GM12878 (cell line): ENCODE measurements around the gene NINJ1.

Experiments
- ZZZ3 ChIP-seq: IDR thresholded peaks from 2 replicates; pipeline ENCODE4 v1.6.1; 2011; ENCODE audit warnings: low read depth; ENCODE audit not compliant: control insufficient read depth, insufficient read length
- TF ChIP-seq, protein P1 (sequence below), 3 experiments: IDR thresholded peaks in 2 of 3; conservative IDR thresholded peaks in 1 of 3; 2 replicates each; pipeline ENCODE4 v1.5.1; 2011; ENCODE audit warnings: low read depth in 3 of 3, low read length in 3 of 3, mild to moderate bottlenecking in 3 of 3, control low read depth in 2 of 3, moderate library complexity in 2 of 3, inconsistent platforms in 1 of 3, mixed read lengths in 1 of 3; ENCODE audit not compliant: control insufficient read depth in 2 of 3, insufficient read depth in 1 of 3; ENCODE audit errors: extremely low read depth in 1 of 3
- TF ChIP-seq, protein P2 (sequence below): IDR thresholded peaks from 2 replicates; pipeline ENCODE4 v1.6.1; 2012; ENCODE audit warnings: mild to moderate bottlenecking, low read depth, low read length

DNA sequence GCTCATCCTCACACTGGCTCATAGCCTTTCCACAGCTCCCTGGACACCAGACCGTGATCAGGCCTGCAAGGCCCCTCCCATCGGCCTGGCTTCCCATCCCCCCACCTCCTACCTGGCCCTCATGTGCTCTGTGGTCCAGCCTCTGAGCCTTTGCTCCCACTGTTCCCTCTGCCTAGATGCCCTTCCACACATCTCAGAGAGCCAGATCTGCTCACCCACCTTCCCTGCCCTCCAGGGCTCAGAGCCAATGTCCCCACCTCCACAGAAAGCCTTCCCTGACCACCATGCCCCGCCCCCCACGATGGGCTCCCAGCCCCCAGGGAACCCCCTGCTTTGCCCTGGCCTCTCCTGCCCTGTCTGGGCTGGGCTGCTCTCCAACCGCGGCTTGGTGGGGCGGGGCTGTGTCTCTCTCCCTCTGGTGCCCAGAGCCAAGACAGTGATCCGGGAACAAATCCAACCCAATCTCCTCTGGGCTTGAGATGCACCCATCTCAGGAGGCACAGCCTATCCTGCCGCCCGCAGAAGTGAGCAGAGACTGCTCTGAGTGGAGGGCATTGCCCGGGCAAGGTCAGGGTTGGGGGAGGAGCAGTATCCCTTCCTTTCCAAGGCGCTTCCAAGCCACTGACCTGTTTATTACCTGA is 1.6 kb downstream of the NINJ1 start:
- TF ChIP-seq, protein P1, sequence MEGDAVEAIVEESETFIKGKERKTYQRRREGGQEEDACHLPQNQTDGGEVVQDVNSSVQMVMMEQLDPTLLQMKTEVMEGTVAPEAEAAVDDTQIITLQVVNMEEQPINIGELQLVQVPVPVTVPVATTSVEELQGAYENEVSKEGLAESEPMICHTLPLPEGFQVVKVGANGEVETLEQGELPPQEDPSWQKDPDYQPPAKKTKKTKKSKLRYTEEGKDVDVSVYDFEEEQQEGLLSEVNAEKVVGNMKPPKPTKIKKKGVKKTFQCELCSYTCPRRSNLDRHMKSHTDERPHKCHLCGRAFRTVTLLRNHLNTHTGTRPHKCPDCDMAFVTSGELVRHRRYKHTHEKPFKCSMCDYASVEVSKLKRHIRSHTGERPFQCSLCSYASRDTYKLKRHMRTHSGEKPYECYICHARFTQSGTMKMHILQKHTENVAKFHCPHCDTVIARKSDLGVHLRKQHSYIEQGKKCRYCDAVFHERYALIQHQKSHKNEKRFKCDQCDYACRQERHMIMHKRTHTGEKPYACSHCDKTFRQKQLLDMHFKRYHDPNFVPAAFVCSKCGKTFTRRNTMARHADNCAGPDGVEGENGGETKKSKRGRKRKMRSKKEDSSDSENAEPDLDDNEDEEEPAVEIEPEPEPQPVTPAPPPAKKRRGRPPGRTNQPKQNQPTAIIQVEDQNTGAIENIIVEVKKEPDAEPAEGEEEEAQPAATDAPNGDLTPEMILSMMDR (IDR thresholded peaks at IDR 0.05 in 2 of 3, conservative IDR thresholded peaks at IDR 0.05 in 1 of 3; ENCODE audit: control insufficient read depth in 2 of 3, extremely low read depth in 1 of 3, insufficient read depth in 1 of 3, low read depth in 3 of 3, low read length in 3 of 3): no peak
- TF ChIP-seq ZZZ3: no peak
- TF ChIP-seq, protein P2, sequence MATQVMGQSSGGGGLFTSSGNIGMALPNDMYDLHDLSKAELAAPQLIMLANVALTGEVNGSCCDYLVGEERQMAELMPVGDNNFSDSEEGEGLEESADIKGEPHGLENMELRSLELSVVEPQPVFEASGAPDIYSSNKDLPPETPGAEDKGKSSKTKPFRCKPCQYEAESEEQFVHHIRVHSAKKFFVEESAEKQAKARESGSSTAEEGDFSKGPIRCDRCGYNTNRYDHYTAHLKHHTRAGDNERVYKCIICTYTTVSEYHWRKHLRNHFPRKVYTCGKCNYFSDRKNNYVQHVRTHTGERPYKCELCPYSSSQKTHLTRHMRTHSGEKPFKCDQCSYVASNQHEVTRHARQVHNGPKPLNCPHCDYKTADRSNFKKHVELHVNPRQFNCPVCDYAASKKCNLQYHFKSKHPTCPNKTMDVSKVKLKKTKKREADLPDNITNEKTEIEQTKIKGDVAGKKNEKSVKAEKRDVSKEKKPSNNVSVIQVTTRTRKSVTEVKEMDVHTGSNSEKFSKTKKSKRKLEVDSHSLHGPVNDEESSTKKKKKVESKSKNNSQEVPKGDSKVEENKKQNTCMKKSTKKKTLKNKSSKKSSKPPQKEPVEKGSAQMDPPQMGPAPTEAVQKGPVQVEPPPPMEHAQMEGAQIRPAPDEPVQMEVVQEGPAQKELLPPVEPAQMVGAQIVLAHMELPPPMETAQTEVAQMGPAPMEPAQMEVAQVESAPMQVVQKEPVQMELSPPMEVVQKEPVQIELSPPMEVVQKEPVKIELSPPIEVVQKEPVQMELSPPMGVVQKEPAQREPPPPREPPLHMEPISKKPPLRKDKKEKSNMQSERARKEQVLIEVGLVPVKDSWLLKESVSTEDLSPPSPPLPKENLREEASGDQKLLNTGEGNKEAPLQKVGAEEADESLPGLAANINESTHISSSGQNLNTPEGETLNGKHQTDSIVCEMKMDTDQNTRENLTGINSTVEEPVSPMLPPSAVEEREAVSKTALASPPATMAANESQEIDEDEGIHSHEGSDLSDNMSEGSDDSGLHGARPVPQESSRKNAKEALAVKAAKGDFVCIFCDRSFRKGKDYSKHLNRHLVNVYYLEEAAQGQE: no peak
